NCI-H226 (cell line): ENCODE results near the gene PLS3.
A peak's percentile ranks its signal among the peaks of the same experiment; 100 is the strongest.
"Not testable (repeated sequence)": the region's sequence is repeated elsewhere in the genome, so short reads cannot be mapped to it uniquely, and the experiment has no call there.

Experiments
- DNase-seq: peaks from one replicate; pipeline ENCODE4 v3.0.0-alpha.2; 2015

The PLS3 gene

GRCh38 chrX:115560978-115561604 lies at the start of gene PLS3:
Gene PLS3, plus strand, starts transcription at chrX:115561174. Its CDS starts 49,077 bp downstream, at chrX:115610251.
- DNase-seq, result peak; percentile 79

DNA sequence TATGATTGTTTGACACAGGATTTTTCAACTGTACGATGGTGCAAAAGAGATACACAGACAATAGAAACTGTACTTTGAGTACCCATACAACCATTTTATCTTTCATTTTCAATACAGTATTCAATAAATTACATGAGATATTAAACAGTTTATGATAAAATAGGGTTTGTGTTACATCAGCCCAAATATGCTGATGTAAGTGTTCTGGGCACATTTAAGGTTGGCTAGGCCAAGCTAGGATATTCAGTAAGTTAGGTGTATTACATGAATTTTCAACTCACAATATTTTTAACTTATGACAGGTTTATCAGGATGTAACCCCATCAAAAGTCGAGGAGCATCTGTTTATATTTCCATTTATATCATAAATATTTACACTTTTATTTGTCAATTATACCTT lies 42.9 kb upstream of the PLS3 start:
- DNase-seq, result no peak

DNA sequence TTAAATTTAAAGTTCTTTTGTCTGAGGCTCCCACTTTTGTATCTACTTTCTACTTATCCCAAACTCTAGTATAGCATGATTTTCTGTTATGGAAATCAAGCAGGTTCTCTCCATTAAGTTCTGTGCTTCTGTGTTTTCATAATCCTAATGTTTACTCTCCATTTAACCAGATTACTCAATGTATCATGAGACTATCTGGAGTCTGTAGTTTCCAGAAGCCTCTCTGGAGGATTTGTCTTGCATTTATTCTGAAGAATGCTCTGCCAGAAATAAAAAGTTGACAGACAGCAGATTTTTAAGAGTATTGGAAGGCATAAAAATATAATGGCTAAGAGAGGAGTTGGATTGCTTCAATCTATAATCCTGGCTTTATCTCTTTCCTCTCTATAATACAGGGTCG lies 39.2 kb upstream of the PLS3 start:
- DNase-seq, result no peak

DNA sequence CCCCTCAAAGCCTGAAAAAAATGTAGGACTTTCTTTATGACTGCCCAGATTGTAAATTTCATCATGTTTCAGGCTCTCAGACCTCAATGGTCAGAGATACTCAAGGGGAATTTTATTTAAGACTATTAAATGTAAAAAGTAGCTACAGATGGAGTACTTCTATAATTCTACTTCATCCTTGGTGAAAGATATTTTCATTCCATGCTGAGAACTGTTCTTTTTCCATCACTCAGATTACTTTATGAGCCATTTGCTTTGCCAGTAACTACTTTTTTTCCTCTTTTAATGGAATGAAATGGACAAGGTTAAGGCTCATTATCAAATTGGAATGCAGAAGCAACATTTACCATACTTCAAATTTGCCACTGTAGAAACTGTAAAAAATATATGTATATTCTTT lies 38.0 kb upstream of the PLS3 start:
- no peak for DNase-seq

DNA sequence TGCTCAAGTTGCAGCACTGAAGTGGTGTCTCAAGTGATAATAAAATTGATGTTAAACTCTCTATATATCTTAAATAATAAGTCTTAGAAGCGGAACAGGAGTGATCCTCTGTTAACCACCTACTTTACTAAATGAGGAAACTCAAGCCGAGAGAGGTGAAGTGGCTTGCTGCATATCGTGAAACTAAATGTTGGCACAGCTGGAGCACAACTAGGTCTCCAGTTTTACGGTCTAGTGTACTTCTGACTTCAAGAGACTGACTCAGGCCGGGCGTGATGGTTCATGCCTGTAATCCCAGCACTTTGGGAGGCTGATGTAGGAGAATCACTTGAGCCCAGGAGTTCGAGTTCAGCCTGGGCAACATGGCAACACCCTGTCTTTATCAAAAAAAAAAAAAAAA lies 35.5 kb upstream of the PLS3 start:
- DNase-seq, result no peak

GRCh38 chrX:115531818-115532403 lies 29.1 kb upstream of the PLS3 start:
- peak; percentile 52 for DNase-seq

DNA sequence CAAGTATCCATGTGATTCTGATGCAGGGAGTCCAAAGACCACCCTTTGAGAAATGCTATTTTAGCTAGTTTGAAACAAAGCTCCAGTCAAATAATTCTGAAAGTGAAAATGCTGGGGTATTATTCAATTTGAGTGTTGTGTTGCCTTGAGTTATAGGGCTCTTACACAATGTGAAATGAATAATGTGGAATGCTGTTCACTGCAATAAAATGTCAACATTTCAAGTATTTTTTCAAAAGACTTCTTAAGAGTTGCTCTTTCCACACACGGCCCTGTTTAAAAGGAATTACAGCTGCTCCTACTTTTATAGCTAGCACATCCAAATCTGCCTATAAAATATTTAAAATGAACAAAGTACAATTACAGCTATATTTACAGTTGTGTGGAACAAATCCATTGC lies 27.5 kb upstream of the PLS3 start:
- no peak for DNase-seq

DNA sequence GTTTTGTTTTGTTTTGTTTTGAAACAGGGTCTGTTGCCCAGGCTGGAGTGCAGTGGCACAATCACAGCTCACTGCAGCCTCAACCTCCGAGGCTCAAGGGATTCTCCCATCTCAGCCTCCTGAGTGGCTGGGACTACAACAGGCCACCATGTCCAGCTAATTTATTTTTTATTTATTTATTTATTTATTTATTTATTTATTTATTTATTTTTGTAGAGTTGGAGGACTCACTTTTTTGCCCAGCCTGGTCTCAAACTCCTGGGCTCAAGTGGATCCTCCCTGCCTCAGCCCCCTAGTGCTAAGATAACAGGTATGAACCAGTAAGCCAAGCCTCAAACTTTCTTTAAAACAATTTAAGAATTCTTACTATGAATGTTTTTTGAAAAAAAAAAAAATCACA lies 26.6 kb upstream of the PLS3 start:
- no peak for DNase-seq

DNA sequence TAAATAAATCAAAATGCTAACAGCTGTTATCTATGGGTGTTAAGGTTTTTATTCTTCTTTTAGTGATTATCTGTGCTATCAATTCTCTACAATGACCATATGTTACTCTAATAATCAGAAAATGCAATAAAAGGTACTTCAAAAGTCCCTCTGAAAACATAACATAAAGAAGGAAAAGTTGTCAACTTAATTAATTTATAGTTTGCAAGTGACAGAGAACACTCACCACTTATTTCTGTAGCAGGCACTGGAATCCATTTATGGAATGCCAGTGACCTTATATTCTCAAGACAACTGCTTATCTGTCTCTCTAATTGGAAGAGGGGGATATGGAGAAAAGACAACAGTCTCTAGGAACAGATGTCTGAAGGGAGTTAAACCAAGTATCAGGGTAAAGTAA lies 25.6 kb upstream of the PLS3 start:
- no peak for DNase-seq

- peak; percentile 22 for DNase-seq
These were observed 25.1 kb upstream of the PLS3 start for GRCh38 chrX:115535844-115536243.

DNA sequence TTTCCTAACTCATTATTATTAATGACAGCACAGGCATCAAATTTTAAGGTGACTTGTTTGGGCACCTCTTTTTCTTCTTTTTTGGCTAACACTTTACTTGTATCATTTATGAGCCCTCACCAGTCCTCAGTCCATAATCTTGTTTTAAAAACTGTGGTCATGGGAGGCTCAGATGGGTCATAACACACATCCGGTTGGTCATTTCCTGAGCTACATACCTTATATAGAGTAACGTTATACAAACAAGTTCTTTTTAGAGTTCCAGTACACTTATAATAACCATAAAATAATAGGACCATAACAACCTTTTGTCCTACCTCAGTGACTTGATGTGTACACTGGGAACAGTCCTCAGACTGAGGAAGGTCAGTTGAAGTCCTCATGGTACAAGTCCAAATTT lies 21.1 kb upstream of the PLS3 start:
- peak; percentile 23 for DNase-seq

GRCh38 chrX:115541045-115541444 lies 19.9 kb upstream of the PLS3 start:
- not testable (repeated sequence) for DNase-seq

DNA sequence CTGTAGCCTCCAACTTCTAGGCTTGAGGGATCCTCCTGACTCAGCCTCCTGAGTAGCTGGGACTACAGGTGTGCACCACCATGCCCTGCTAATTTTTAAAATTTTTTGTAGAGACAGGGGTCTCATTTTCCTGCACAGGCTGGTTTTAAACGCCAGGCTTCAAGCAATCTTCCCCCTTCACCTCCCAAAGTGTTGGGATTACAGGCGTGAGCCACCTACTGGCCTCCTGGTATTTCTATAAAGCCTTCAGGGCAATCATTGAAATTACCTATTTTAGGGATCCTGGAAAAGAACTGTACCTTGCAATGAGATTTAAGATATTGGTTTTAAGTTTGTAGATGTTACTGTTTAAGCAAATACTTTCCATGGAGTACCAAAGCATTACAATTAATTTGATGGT lies 13.5 kb upstream of the PLS3 start:
- no peak for DNase-seq

DNA sequence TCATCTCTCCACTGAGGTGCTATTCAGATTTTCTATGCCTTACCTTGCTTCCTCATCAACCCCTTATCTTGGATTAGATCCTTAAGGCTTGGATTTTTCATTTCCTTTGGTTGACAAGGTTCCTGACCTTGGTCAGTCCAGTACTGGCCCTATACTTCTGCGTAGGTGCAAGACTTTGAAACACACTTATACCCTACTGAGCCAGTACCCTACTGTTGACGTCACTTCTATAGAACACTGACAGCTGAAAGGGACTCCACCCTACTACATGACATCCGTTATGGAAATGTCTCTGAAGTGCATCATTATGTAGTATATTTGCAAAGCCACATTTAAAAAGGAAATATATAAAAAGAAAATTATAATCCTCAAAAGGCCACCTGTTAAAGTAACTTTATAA lies 12.0 kb upstream of the PLS3 start:
- no peak for DNase-seq

GRCh38 chrX:115553171-115553570 lies 7.8 kb upstream of the PLS3 start:
- DNase-seq, result no peak

GRCh38 chrX:115559672-115560071 lies 1.3 kb upstream of the PLS3 start:
- DNase-seq, result no peak

- peak; percentile 91 for DNase-seq
These were observed 580 bp upstream of the PLS3 start for GRCh38 chrX:115560211-115560977.

GRCh38 chrX:115561605-115562479 lies 868 bp downstream of the PLS3 start:
- DNase-seq, result peak; percentile 35

- peak; percentile 60 for DNase-seq
These were observed 1.5 kb downstream of the PLS3 start for GRCh38 chrX:115562480-115562847.

- DNase-seq, result no peak
These were observed 2.7 kb downstream of the PLS3 start for GRCh38 chrX:115563633-115564162.

- DNase-seq, result no peak
These were observed 3.3 kb downstream of the PLS3 start for GRCh38 chrX:115564243-115564642.

DNA sequence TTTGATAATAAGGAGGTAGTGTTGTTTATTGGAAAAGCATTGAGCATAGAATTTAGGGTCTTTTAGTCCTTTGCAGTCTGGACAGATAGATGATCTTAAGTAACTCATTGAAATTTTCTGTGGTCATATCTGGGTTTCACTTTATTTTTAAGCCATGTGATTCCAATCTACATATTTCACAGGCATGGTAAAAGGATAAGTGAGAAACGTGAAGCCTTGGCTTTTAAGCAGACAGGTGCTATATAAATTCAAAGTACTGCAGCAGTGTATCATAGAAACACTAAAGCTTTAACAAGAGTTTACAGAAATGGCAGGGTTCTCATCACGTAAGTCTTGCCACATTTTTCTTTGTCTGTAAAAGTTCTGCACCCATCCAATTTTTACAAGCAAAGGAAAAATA lies 4.9 kb downstream of the PLS3 start:
- no peak for DNase-seq

GRCh38 chrX:115571712-115572111 lies 10.7 kb downstream of the PLS3 start:
- DNase-seq, result no peak
